HCT116 (cell line): ENCODE measurements around the gene ZNF837. TPM values are rescaled to one million over a fixed set of nuclear protein-coding genes. Genes with fewer than 3 reads are reported as not detected.

Source experiments
- ATAC-seq: fragments of 200-7000 bp; cut with Tn5 transposase; 2 replicates; pipeline ENCODE4 v1.9.1; 2020; ENCODE audit warnings: mild to moderate bottlenecking, moderate library complexity
- BruUV-seq: library from RNA; stranded (reverse); fragments of 400-500 nt; replicated peaks from 2 replicates; lab custom pipeline; 2021; lab: Mats Ljungman, UMichigan
- CTCF ChIA-PET: fragments of 300-600 bp; sonication (Branson Sonifier 250); formaldehyde crosslinking; loops from one replicate; lab custom pipeline; 2021; ENCODE audit warnings: antibody characterized with exemption; lab: Charles Lee
- POLR2A ChIA-PET: fragments of 300-600, 350-600 bp; sonication (Branson Sonifier 250); formaldehyde crosslinking; loops from one replicate; lab custom pipeline; 2021; ENCODE audit warnings: antibody characterized with exemption; lab: Charles Lee
- RAD21 ChIA-PET, 2 experiments: fragments of 300-600 bp; sonication (Branson Sonifier 250); formaldehyde crosslinking; loops; one replicate each; lab custom pipeline; 2023; ENCODE audit warnings: low total read pairs in 2 of 2; ENCODE audit not compliant: uncharacterized antibody in 2 of 2, unreplicated experiment in 2 of 2, low non-redundant PET in 1 of 2; lab: Charles Lee
- DNase-seq: peaks from one replicate; pipeline ENCODE4 v3.0.0-alpha.2; 2010; ENCODE audit warnings: low read depth, low spot score
- H2AFZ ChIP-seq: fragments of 200-600 bp; shearing (Covaris generic), sonication (generic); 2 replicates; pipeline ENCODE4 v1.6.1; 2017; ENCODE audit warnings: low read depth, mixed run types, mixed read lengths, antibody characterized with exemption, low read length; ENCODE audit not compliant: poor library complexity, severe bottlenecking
- H3K27ac ChIP-seq: 2 replicates; pipeline ENCODE4 v1.5.1; 2012; ENCODE audit warnings: low read depth, low read length
- H3K27me3 ChIP-seq: fragments of 200-600 bp; sonication (generic); 2 replicates; pipeline ENCODE4 v1.6.1; 2016; ENCODE audit warnings: mixed run types, low read length, mixed read lengths; ENCODE audit not compliant: insufficient read depth
- H3K36me3 ChIP-seq, 2 experiments: fragments of 200-500 bp in 1 of 2; fragments of 200-600 bp in 1 of 2; sonication (Bioruptor generic) in 1 of 2; sonication (generic) in 1 of 2; 2 replicates each; pipeline versions ENCODE4 v1.5.1 to v1.6.1; 2014 to 2016; ENCODE audit warnings: low read length in 2 of 2, inconsistent platforms in 1 of 2, mixed read lengths in 1 of 2, mixed run types in 1 of 2; ENCODE audit not compliant: insufficient read depth in 2 of 2, control insufficient read depth in 1 of 2
- H3K4me1 ChIP-seq, 2 experiments: fragments of 200-600 bp in 1 of 2; sonication (generic) in 1 of 2; 2 replicates each; pipeline versions ENCODE4 v1.5.1 to v1.6.1; 2012 to 2017; ENCODE audit warnings: low read length in 2 of 2, inconsistent platforms in 1 of 2, mild to moderate bottlenecking in 1 of 2, mixed read lengths in 1 of 2, mixed run types in 1 of 2, moderate library complexity in 1 of 2; ENCODE audit not compliant: insufficient read depth in 2 of 2, control insufficient read depth in 1 of 2
- H3K4me2 ChIP-seq: fragments of 200-600 bp; sonication (generic); 2 replicates; pipeline ENCODE4 v1.6.1; 2017; ENCODE audit warnings: mixed run types, low read length, mixed read lengths
- H3K4me3 ChIP-seq, 2 experiments: fragments of 200-600 bp in 1 of 2; sonication (generic) in 1 of 2; replicated peaks in 1 of 2; 2 replicates each; pipeline ENCODE4 v1.5.1; 2011 to 2016; ENCODE audit warnings: low read length in 2 of 2, control low read depth in 1 of 2, low read depth in 1 of 2, mild to moderate bottlenecking in 1 of 2, mixed read lengths in 1 of 2, mixed run types in 1 of 2
- H3K79me2 ChIP-seq: fragments of 200-600 bp; sonication (generic); 2 replicates; pipeline ENCODE4 v1.6.1; 2017; ENCODE audit warnings: mild to moderate bottlenecking, mixed run types, low read length, moderate library complexity, mixed read lengths; ENCODE audit not compliant: insufficient read depth
- H3K9ac ChIP-seq: fragments of 200-600 bp; sonication (generic); 2 replicates; pipeline ENCODE4 v1.6.1; 2016; ENCODE audit warnings: low read length, mixed read lengths
- H3K9me2 ChIP-seq: fragments of 200-600 bp; sonication (generic), shearing (Covaris generic); 2 replicates; pipeline ENCODE4 v1.6.1; 2017; ENCODE audit warnings: mixed run types, mild to moderate bottlenecking, moderate library complexity; ENCODE audit not compliant: insufficient read depth
- H3K9me3 ChIP-seq, 2 experiments: fragments of 200-500 bp in 1 of 2; fragments of 200-600 bp in 1 of 2; sonication (Bioruptor generic) in 1 of 2; sonication (generic) in 1 of 2; 2 replicates each; pipeline ENCODE4 v1.6.1; 2014 to 2017; ENCODE audit warnings: low read length in 2 of 2, mixed read lengths in 2 of 2, inconsistent platforms in 1 of 2, low read depth in 1 of 2, mild to moderate bottlenecking in 1 of 2, mixed run types in 1 of 2, moderate library complexity in 1 of 2; ENCODE audit not compliant: control insufficient read depth in 1 of 2, insufficient read depth in 1 of 2
- H4K20me1 ChIP-seq: fragments of 200-600 bp; sonication (generic), shearing (Covaris generic); 2 replicates; pipeline ENCODE4 v1.6.1; 2017; ENCODE audit warnings: mixed run types, mild to moderate bottlenecking, moderate library complexity; ENCODE audit not compliant: insufficient read depth
- CBX3 ChIP-seq: IDR thresholded peaks from 2 replicates; pipeline ENCODE4 v1.6.1; 2012; ENCODE audit warnings: low read depth
- EGR1 ChIP-seq: IDR thresholded peaks from 2 replicates; pipeline ENCODE4 v1.6.1; 2012; ENCODE audit warnings: low read depth
- ELF1 ChIP-seq: IDR thresholded peaks from 2 replicates; pipeline ENCODE4 v1.6.1; 2012; ENCODE audit warnings: low read depth, borderline replicate concordance
- EZH2 ChIP-seq: fragments of 200-600 bp; sonication (generic); IDR thresholded peaks from 2 replicates; pipeline ENCODE4 v1.6.1; 2017; ENCODE audit warnings: antibody characterized with exemption, mixed run types
- FOSL1 ChIP-seq: IDR thresholded peaks from 2 replicates; pipeline ENCODE4 v1.6.1; 2012; ENCODE audit warnings: low read depth
- JUND ChIP-seq: IDR thresholded peaks from 2 replicates; pipeline ENCODE4 v1.6.1; 2012
- POLR2A ChIP-seq: IDR thresholded peaks from 2 replicates; pipeline ENCODE4 v1.7.0; 2011; ENCODE audit warnings: borderline replicate concordance; ENCODE audit not compliant: insufficient read depth, insufficient read length; ENCODE audit errors: extremely low read depth
- POLR2AphosphoS5 ChIP-seq: IDR thresholded peaks from 2 replicates; pipeline ENCODE4 v1.6.1; 2011; ENCODE audit warnings: mild to moderate bottlenecking, low read depth, low read length, moderate library complexity
- RAD21 ChIP-seq: IDR thresholded peaks from 2 replicates; pipeline ENCODE4 v1.6.1; 2012; ENCODE audit warnings: low read depth, mild to moderate bottlenecking
- SIN3A ChIP-seq: IDR thresholded peaks from 2 replicates; pipeline ENCODE4 v1.6.1; 2012; ENCODE audit warnings: low read depth
- SP1 ChIP-seq: IDR thresholded peaks from 2 replicates; pipeline ENCODE4 v1.6.1; 2012; ENCODE audit warnings: low read depth
- TCF7L2 ChIP-seq: IDR thresholded peaks from 2 replicates; pipeline ENCODE4 v1.7.0; 2011; ENCODE audit warnings: borderline replicate concordance, inconsistent platforms; ENCODE audit not compliant: insufficient read depth, insufficient read length; ENCODE audit errors: extremely low read depth
- YY1 ChIP-seq: IDR thresholded peaks from 2 replicates; pipeline ENCODE4 v1.6.1; 2011; ENCODE audit warnings: low read length, low read depth, moderate library complexity, mild to moderate bottlenecking; ENCODE audit not compliant: insufficient replicate concordance; ENCODE audit errors: extremely low read depth
- intact Hi-C: fragments of 100-400 bp; cut with micrococcal nuclease; formaldehyde crosslinking; loops from 2 replicates; pipeline ENCODE4 v1.10.0; 2022
- total RNA-seq: library from RNA; stranded (reverse); gene quantifications from one replicate; pipeline ENCODE4 v1.2.1, GENCODE V29; 2021; ENCODE audit not compliant: unreplicated experiment
- TF ChIP-seq, protein P1 (sequence below): IDR thresholded peaks from 2 replicates; pipeline ENCODE4 v1.6.1; 2012
- TF ChIP-seq, protein P2 (sequence below): IDR thresholded peaks from 2 replicates; pipeline ENCODE4 v1.6.1; 2012; ENCODE audit warnings: low read depth
- TF ChIP-seq, protein P3 (sequence below): IDR thresholded peaks from 2 replicates; pipeline ENCODE4 v1.6.1; 2012

Gene ZNF837
- total RNA-seq, 1 experiment from 2014 or later, result 3.2 TPM

DNA sequence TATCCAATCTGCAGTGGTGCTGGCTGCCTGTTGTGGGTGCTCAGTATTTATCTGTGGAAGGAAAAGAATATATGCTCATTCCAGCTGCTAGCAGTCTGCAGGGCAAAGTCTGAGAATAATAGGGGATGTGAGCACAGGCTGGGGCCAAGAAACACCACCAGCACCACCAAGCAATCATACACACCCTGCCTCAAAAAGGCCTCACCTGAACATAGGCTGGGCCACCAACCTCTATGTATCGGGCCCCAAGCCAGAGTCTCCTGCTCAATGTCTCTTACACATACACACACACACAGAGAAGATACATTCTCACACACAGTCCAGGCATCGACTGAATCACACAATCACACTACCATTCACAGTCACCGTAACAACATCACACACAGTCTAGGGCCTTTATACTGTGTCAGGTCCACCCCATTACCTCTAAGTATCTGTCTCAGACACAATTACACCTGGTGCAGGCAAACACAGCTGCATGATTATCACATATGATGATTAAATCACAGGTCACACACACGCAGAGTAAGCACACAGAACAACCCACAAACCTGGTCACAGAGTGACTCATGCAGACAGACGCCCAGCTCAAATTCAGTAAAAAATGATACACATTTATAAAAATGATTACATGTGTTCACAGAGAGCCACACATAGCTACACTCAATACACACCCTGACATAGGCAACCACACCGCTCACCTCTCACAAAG, 55.4 kb downstream of the ZNF837 start:
- H3K9ac ChIP-seq, result peak overlapping the region; percentile 72; the same call in 1 of the 2 replicates
- H3K4me2 ChIP-seq, result peak overlapping the region; percentile 90
- H3K79me2 ChIP-seq, result peaks cover 33% of the 10 kb centered on the region
- peaks cover 10 to 21% of the 10 kb centered on the region in 2 experiments for H3K4me1 ChIP-seq
- H3K9me3 ChIP-seq, result no peaks in the 10 kb centered on the region
- no peak overlapping the region for H2AFZ ChIP-seq
- no peak for ATAC-seq
- CTCF ChIA-PET, result no interaction called here
- H3K27me3 ChIP-seq, result no peaks in the 10 kb centered on the region
- H3K4me3 ChIP-seq, result peak overlapping the region; percentile 78 to 91
- H3K27ac ChIP-seq, result no peak overlapping the region
- TF ChIP-seq, protein P1, sequence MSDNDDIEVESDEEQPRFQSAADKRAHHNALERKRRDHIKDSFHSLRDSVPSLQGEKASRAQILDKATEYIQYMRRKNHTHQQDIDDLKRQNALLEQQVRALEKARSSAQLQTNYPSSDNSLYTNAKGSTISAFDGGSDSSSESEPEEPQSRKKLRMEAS, result no peak
- TF ChIP-seq RAD21 (no peak), YY1 (no peak), SP1 (no peak)
- TF ChIP-seq, all 23 proteins: peak for 0
- no peaks in the 10 kb centered on the region for H4K20me1 ChIP-seq
- no peaks in the 10 kb centered on the region for H3K36me3 ChIP-seq
- DNase-seq, result no peak
- POLR2A ChIA-PET, result interaction anchor here (2.1 kb wide), 1 partner anchor 37 kb away, joined by 9 read pairs; the partner anchor contains the start of gene ZNF497
- no TSS peak for BruUV-seq
- intact Hi-C loops, result loop anchor here (1.0 to 5.0 kb wide), 3 partner anchors 20 to 192 kb away; partner anchors contain the start of genes ERVK3-1, ZBTB45 and ZNF584
- RAD21 ChIA-PET, result no interaction called here
- H3K9me2 ChIP-seq, result no peaks in the 10 kb centered on the region

DNA sequence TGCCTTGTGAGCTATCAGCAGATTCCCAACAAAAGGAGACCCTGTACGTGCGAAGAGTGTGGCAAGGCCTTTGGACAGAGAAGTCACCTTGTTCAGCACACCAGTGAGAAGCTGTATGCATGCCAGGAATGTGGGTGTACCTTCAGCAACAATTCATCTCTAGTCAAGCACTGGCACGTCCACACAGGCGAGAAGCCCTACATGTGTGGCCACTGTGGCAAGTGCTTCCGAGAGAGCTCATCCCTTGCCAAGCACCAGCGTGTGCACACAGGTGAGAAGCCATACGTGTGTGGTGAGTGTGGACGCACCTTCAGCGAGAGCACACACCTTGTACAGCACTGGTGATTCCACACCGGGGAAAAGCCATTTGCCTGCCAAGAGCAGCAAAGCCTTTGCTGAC, 61.6 kb downstream of the ZNF837 start:
- H3K9me3 ChIP-seq, result no peaks in the 10 kb centered on the region
- H3K9me2 ChIP-seq, result no peaks in the 10 kb centered on the region
- no peaks in the 10 kb centered on the region for H3K79me2 ChIP-seq
- H3K27me3 ChIP-seq, result no peaks in the 10 kb centered on the region
- DNase-seq (no peak), ATAC-seq (no peak)
- H2AFZ ChIP-seq, result no peak overlapping the region
- H3K4me1 ChIP-seq, result no peaks in the 10 kb centered on the region
- peaks cover 3 to 7% of the 10 kb centered on the region in 2 experiments; a peak in 2 of 4 replicates for H3K36me3 ChIP-seq
- BruUV-seq, result no TSS peak
- H4K20me1 ChIP-seq, result no peaks in the 10 kb centered on the region; the same call in 1 of the 2 replicates
- no peak overlapping the region for H3K4me3 ChIP-seq
- H3K4me2 ChIP-seq, result no peak overlapping the region
- ChIA-PET POLR2A (no interaction called here), RAD21 (no interaction called here), CTCF (no interaction called here)
- no peak overlapping the region for H3K9ac ChIP-seq
- intact Hi-C loops, result no loop called here
- TF ChIP-seq SIN3A, result no peak
- no peak for TF ChIP-seq FOSL1
- TF ChIP-seq EGR1, result no peak
- no peak for TF ChIP-seq RAD21
- TF ChIP-seq ELF1, result no peak
- TF ChIP-seq, protein P2, sequence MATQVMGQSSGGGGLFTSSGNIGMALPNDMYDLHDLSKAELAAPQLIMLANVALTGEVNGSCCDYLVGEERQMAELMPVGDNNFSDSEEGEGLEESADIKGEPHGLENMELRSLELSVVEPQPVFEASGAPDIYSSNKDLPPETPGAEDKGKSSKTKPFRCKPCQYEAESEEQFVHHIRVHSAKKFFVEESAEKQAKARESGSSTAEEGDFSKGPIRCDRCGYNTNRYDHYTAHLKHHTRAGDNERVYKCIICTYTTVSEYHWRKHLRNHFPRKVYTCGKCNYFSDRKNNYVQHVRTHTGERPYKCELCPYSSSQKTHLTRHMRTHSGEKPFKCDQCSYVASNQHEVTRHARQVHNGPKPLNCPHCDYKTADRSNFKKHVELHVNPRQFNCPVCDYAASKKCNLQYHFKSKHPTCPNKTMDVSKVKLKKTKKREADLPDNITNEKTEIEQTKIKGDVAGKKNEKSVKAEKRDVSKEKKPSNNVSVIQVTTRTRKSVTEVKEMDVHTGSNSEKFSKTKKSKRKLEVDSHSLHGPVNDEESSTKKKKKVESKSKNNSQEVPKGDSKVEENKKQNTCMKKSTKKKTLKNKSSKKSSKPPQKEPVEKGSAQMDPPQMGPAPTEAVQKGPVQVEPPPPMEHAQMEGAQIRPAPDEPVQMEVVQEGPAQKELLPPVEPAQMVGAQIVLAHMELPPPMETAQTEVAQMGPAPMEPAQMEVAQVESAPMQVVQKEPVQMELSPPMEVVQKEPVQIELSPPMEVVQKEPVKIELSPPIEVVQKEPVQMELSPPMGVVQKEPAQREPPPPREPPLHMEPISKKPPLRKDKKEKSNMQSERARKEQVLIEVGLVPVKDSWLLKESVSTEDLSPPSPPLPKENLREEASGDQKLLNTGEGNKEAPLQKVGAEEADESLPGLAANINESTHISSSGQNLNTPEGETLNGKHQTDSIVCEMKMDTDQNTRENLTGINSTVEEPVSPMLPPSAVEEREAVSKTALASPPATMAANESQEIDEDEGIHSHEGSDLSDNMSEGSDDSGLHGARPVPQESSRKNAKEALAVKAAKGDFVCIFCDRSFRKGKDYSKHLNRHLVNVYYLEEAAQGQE, result no peak
- no peak for TF ChIP-seq TCF7L2
- TF ChIP-seq POLR2AphosphoS5, result no peak
- no peak for TF ChIP-seq POLR2A
- TF ChIP-seq, protein P3, sequence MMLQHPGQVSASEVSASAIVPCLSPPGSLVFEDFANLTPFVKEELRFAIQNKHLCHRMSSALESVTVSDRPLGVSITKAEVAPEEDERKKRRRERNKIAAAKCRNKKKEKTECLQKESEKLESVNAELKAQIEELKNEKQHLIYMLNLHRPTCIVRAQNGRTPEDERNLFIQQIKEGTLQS, result no peak
- TF ChIP-seq EZH2, result no peak
- TF ChIP-seq CBX3, result no peak
- no peak for TF ChIP-seq JUND
- TF ChIP-seq YY1, result no peak
- TF ChIP-seq, all 23 proteins: peak for 0
- no peak overlapping the region for H3K27ac ChIP-seq
